HG02943 (cell line): ENCODE results near the gene ATP12A.
"Not testable (repeated sequence)": the region's sequence is repeated elsewhere in the genome, so short reads cannot be mapped to it uniquely, and the experiment has no call there.

ENCODE experiments used
- ATAC-seq: cut with Tn5 transposase; IDR thresholded peaks from one replicate; pipeline ENCODE4 v1.9.1; 2021; ENCODE audit warnings: mild to moderate bottlenecking, low read depth, moderate library complexity; ENCODE audit not compliant: unreplicated experiment

Gene ATP12A

GRCh38 chr13:24724714-24725113 lies 44.5 kb downstream of the ATP12A start:
- no peak for ATAC-seq

- no peak for ATAC-seq
Observed at GRCh38 chr13:24725379-24725778, 45.2 kb downstream of the ATP12A start.

GRCh38 chr13:24727731-24728601 lies 47.8 kb downstream of the ATP12A start:
- ATAC-seq = no peak

- ATAC-seq = not testable (repeated sequence)
Observed at GRCh38 chr13:24730873-24731567, 50.8 kb downstream of the ATP12A start.

GRCh38 chr13:24734950-24735349 lies 54.7 kb downstream of the ATP12A start:
- ATAC-seq = no peak

GRCh38 chr13:24737042-24737441 lies 56.8 kb downstream of the ATP12A start:
- ATAC-seq = no peak

- ATAC-seq = no peak
Observed at GRCh38 chr13:24738366-24738847, 58.2 kb downstream of the ATP12A start.

- no peak for ATAC-seq
Observed at GRCh38 chr13:24740014-24740890, 60.0 kb downstream of the ATP12A start.

- no peak for ATAC-seq
Observed at GRCh38 chr13:24741016-24741662, 60.9 kb downstream of the ATP12A start.

- ATAC-seq = no peak
Observed at GRCh38 chr13:24741791-24742190, 61.6 kb downstream of the ATP12A start.

GRCh38 chr13:24742294-24742693 lies 62.1 kb downstream of the ATP12A start:
- no peak for ATAC-seq

GRCh38 chr13:24742977-24743376 lies 62.8 kb downstream of the ATP12A start:
- no peak for ATAC-seq

GRCh38 chr13:24744247-24744646 lies 64.0 kb downstream of the ATP12A start:
- no peak for ATAC-seq

GRCh38 chr13:24745516-24745860 lies 65.3 kb downstream of the ATP12A start:
- no peak for ATAC-seq

GRCh38 chr13:24745861-24746617 lies 65.8 kb downstream of the ATP12A start:
- no peak for ATAC-seq

GRCh38 chr13:24746618-24747247 lies 66.5 kb downstream of the ATP12A start:
- ATAC-seq = no peak

- ATAC-seq = no peak
Observed at GRCh38 chr13:24747248-24748060, 67.2 kb downstream of the ATP12A start.

- ATAC-seq = no peak
Observed at GRCh38 chr13:24748061-24748400, 67.8 kb downstream of the ATP12A start.
